ENCODE data around the gene VSX1.

Gene VSX1

GRCh38 chr20:25088267-25088666 lies 6.3 kb upstream of the VSX1 start:
- Histone ChIP-seq H3K4me3 (ENCODE audit: low read depth in 1 of 5, low read length in 5 of 5) (no peak overlapping the region), H3K9ac (ENCODE audit: low read length in 5 of 5) (no peak overlapping the region), H3K27ac (ENCODE audit: low read depth, low read length) (no peak overlapping the region), H3K36me3 (ENCODE audit: control insufficient read depth in 5 of 5, insufficient read depth in 5 of 5, low read length in 5 of 5) (no peaks in the 10 kb centered on the region), H3K9me3 (ENCODE audit: control insufficient read depth in 5 of 5, low read length in 5 of 5) (no peaks in the 10 kb centered on the region), H3K27me3 (ENCODE audit: control insufficient read depth in 5 of 5, insufficient read depth in 4 of 5, low read length in 5 of 5) (peaks cover 42 to 57% (median 53%) of the 10 kb centered on the region in 5 donors), H3K4me1 (ENCODE audit: control insufficient read depth in 5 of 5, insufficient read depth in 5 of 5, low read length in 5 of 5) (peaks cover 0 to 14% (median 0%) of the 10 kb centered on the region in 5 donors)

- Histone ChIP-seq H3K4me1 (ENCODE audit: control insufficient read depth in 5 of 5, insufficient read depth in 5 of 5, low read length in 5 of 5) (peaks cover 0 to 14% (median 0%) of the 10 kb centered on the region in 5 donors), H3K36me3 (ENCODE audit: control insufficient read depth in 5 of 5, insufficient read depth in 5 of 5, low read length in 5 of 5) (no peaks in the 10 kb centered on the region), H3K9me3 (ENCODE audit: control insufficient read depth in 5 of 5, low read length in 5 of 5) (no peaks in the 10 kb centered on the region), H3K27me3 (ENCODE audit: control insufficient read depth in 5 of 5, insufficient read depth in 4 of 5, low read length in 5 of 5) (peaks cover 46 to 66% (median 58%) of the 10 kb centered on the region in 5 donors), H3K27ac (ENCODE audit: low read depth, low read length) (no peak overlapping the region), H3K4me3 (ENCODE audit: low read depth in 1 of 5, low read length in 5 of 5) (no peak overlapping the region), H3K9ac (ENCODE audit: low read length in 5 of 5) (no peak overlapping the region)
These were observed 5.4 kb upstream of the VSX1 start for GRCh38 chr20:25087186-25087929.

- peaks cover 0 to 18% (median 0%) of the 10 kb centered on the region in 5 donors for H3K4me1 ChIP-seq (ENCODE audit: control insufficient read depth in 5 of 5, insufficient read depth in 5 of 5, low read length in 5 of 5)
- no peaks in the 10 kb centered on the region for H3K36me3 ChIP-seq (ENCODE audit: control insufficient read depth in 5 of 5, insufficient read depth in 5 of 5, low read length in 5 of 5)
- H3K9ac ChIP-seq (ENCODE audit: low read length in 5 of 5) = no peak overlapping the region
- H3K27ac ChIP-seq (ENCODE audit: low read depth, low read length) = no peak overlapping the region
- no peak overlapping the region for H3K4me3 ChIP-seq (ENCODE audit: low read depth in 1 of 5, low read length in 5 of 5)
- H3K27me3 ChIP-seq (ENCODE audit: control insufficient read depth in 5 of 5, insufficient read depth in 4 of 5, low read length in 5 of 5) = peaks cover 58 to 76% (median 67%) of the 10 kb centered on the region in 5 donors
- H3K9me3 ChIP-seq (ENCODE audit: control insufficient read depth in 5 of 5, low read length in 5 of 5) = no peaks in the 10 kb centered on the region
These were observed 4.0 kb upstream of the VSX1 start for GRCh38 chr20:25085756-25086495.

GRCh38 chr20:25084626-25085187 lies 2.8 kb upstream of the VSX1 start:
- no peak overlapping the region for H3K4me3 ChIP-seq (ENCODE audit: low read depth in 1 of 5, low read length in 5 of 5)
- H3K9ac ChIP-seq (ENCODE audit: low read length in 5 of 5) = no peak overlapping the region
- peaks cover 60 to 74% (median 72%) of the 10 kb centered on the region in 5 donors for H3K27me3 ChIP-seq (ENCODE audit: control insufficient read depth in 5 of 5, insufficient read depth in 4 of 5, low read length in 5 of 5)
- H3K27ac ChIP-seq (ENCODE audit: low read depth, low read length) = no peak overlapping the region
- H3K4me1 ChIP-seq (ENCODE audit: control insufficient read depth in 5 of 5, insufficient read depth in 5 of 5, low read length in 5 of 5) = peaks cover 0 to 18% (median 0%) of the 10 kb centered on the region in 5 donors
- H3K36me3 ChIP-seq (ENCODE audit: control insufficient read depth in 5 of 5, insufficient read depth in 5 of 5, low read length in 5 of 5) = no peaks in the 10 kb centered on the region
- no peaks in the 10 kb centered on the region for H3K9me3 ChIP-seq (ENCODE audit: control insufficient read depth in 5 of 5, low read length in 5 of 5)

- H3K27ac ChIP-seq (ENCODE audit: low read depth, low read length) = no peak overlapping the region
- no peak overlapping the region for H3K9ac ChIP-seq (ENCODE audit: low read length in 5 of 5)
- H3K4me3 ChIP-seq (ENCODE audit: low read depth in 1 of 5, low read length in 5 of 5) = peak overlapping the region in 1 of 5 donors; percentile 22
- H3K27me3 ChIP-seq (ENCODE audit: control insufficient read depth in 5 of 5, insufficient read depth in 4 of 5, low read length in 5 of 5) = peaks cover 63 to 82% (median 75%) of the 10 kb centered on the region in 5 donors
- H3K4me1 ChIP-seq (ENCODE audit: control insufficient read depth in 5 of 5, insufficient read depth in 5 of 5, low read length in 5 of 5) = peaks cover 0 to 18% (median 0%) of the 10 kb centered on the region in 5 donors
- H3K36me3 ChIP-seq (ENCODE audit: control insufficient read depth in 5 of 5, insufficient read depth in 5 of 5, low read length in 5 of 5) = no peaks in the 10 kb centered on the region
- H3K9me3 ChIP-seq (ENCODE audit: control insufficient read depth in 5 of 5, low read length in 5 of 5) = no peaks in the 10 kb centered on the region
These were observed 2.1 kb upstream of the VSX1 start for GRCh38 chr20:25083773-25084625.

- Histone ChIP-seq H3K4me3 (ENCODE audit: low read depth in 1 of 5, low read length in 5 of 5) (no peak overlapping the region), H3K27ac (ENCODE audit: low read depth, low read length) (no peak overlapping the region), H3K27me3 (ENCODE audit: control insufficient read depth in 5 of 5, insufficient read depth in 4 of 5, low read length in 5 of 5) (peaks cover 68 to 89% (median 76%) of the 10 kb centered on the region in 5 donors), H3K4me1 (ENCODE audit: control insufficient read depth in 5 of 5, insufficient read depth in 5 of 5, low read length in 5 of 5) (peaks cover 0 to 18% (median 0%) of the 10 kb centered on the region in 5 donors), H3K9ac (ENCODE audit: low read length in 5 of 5) (no peak overlapping the region), H3K36me3 (ENCODE audit: control insufficient read depth in 5 of 5, insufficient read depth in 5 of 5, low read length in 5 of 5) (no peaks in the 10 kb centered on the region), H3K9me3 (ENCODE audit: control insufficient read depth in 5 of 5, low read length in 5 of 5) (no peaks in the 10 kb centered on the region)
These were observed 1.3 kb upstream of the VSX1 start for GRCh38 chr20:25083141-25083772.

GRCh38 chr20:25082498-25082873 lies 545 bp upstream of the VSX1 start:
- Histone ChIP-seq H3K27ac (ENCODE audit: low read depth, low read length) (no peak overlapping the region), H3K9ac (ENCODE audit: low read length in 5 of 5) (no peak overlapping the region), H3K36me3 (ENCODE audit: control insufficient read depth in 5 of 5, insufficient read depth in 5 of 5, low read length in 5 of 5) (no peaks in the 10 kb centered on the region), H3K4me3 (ENCODE audit: low read depth in 1 of 5, low read length in 5 of 5) (no peak overlapping the region), H3K27me3 (ENCODE audit: control insufficient read depth in 5 of 5, insufficient read depth in 4 of 5, low read length in 5 of 5) (peaks cover 64 to 96% (median 77%) of the 10 kb centered on the region in 5 donors), H3K4me1 (ENCODE audit: control insufficient read depth in 5 of 5, insufficient read depth in 5 of 5, low read length in 5 of 5) (peaks cover 0 to 24% (median 6%) of the 10 kb centered on the region in 5 donors), H3K9me3 (ENCODE audit: control insufficient read depth in 5 of 5, low read length in 5 of 5) (no peaks in the 10 kb centered on the region)

- Histone ChIP-seq H3K27ac (ENCODE audit: low read depth, low read length) (no peak overlapping the region), H3K9ac (ENCODE audit: low read length in 5 of 5) (no peak overlapping the region), H3K4me1 (ENCODE audit: control insufficient read depth in 5 of 5, insufficient read depth in 5 of 5, low read length in 5 of 5) (peaks cover 0 to 29% (median 10%) of the 10 kb centered on the region in 5 donors), H3K36me3 (ENCODE audit: control insufficient read depth in 5 of 5, insufficient read depth in 5 of 5, low read length in 5 of 5) (no peaks in the 10 kb centered on the region), H3K4me3 (ENCODE audit: low read depth in 1 of 5, low read length in 5 of 5) (no peak overlapping the region), H3K27me3 (ENCODE audit: control insufficient read depth in 5 of 5, insufficient read depth in 4 of 5, low read length in 5 of 5) (peaks cover 54 to 93% (median 67%) of the 10 kb centered on the region in 5 donors), H3K9me3 (ENCODE audit: control insufficient read depth in 5 of 5, low read length in 5 of 5) (no peaks in the 10 kb centered on the region)
These were observed 744 bp downstream of the VSX1 start for GRCh38 chr20:25081065-25081729.

- Histone ChIP-seq H3K9me3 (ENCODE audit: control insufficient read depth in 5 of 5, low read length in 5 of 5) (no peaks in the 10 kb centered on the region), H3K4me3 (ENCODE audit: low read depth in 1 of 5, low read length in 5 of 5) (no peak overlapping the region), H3K27me3 (ENCODE audit: control insufficient read depth in 5 of 5, insufficient read depth in 4 of 5, low read length in 5 of 5) (peaks cover 39 to 78% (median 50%) of the 10 kb centered on the region in 5 donors), H3K36me3 (ENCODE audit: control insufficient read depth in 5 of 5, insufficient read depth in 5 of 5, low read length in 5 of 5) (no peaks in the 10 kb centered on the region), H3K4me1 (ENCODE audit: control insufficient read depth in 5 of 5, insufficient read depth in 5 of 5, low read length in 5 of 5) (peaks cover 0 to 24% (median 10%) of the 10 kb centered on the region in 5 donors), H3K27ac (ENCODE audit: low read depth, low read length) (no peak overlapping the region), H3K9ac (ENCODE audit: low read length in 5 of 5) (no peak overlapping the region)
These were observed 2.8 kb downstream of the VSX1 start for GRCh38 chr20:25079171-25079570.
